GM21717 (cell line): Measurements from ENCODE around the gene PER2.
A peak's percentile ranks its signal among the peaks of the same experiment; 100 is the strongest.

ENCODE experiments used
- ATAC-seq: cut with Tn5 transposase; IDR thresholded peaks from one replicate; pipeline ENCODE4 v1.9.1; 2021; ENCODE audit warnings: mild to moderate bottlenecking, moderate library complexity; ENCODE audit not compliant: unreplicated experiment

PER2 gene

GRCh38 chr2:238251331-238251730, 37.1 kb downstream of the PER2 start:
- no peak for ATAC-seq

GRCh38 chr2:238250896-238251295, 37.5 kb downstream of the PER2 start:
- ATAC-seq: no peak

- ATAC-seq: no peak
Observed at GRCh38 chr2:238247841-238248453, 40.5 kb downstream of the PER2 start.

- no peak for ATAC-seq
Observed at GRCh38 chr2:238247002-238247822, 41.2 kb downstream of the PER2 start.

- ATAC-seq: no peak
Observed at GRCh38 chr2:238244151-238244550, 44.3 kb downstream of the PER2 start.

- no peak for ATAC-seq
Observed at GRCh38 chr2:238243496-238244076, 44.8 kb downstream of the PER2 start.

- no peak for ATAC-seq
Observed at GRCh38 chr2:238242731-238243495, 45.5 kb downstream of the PER2 start.

- ATAC-seq: no peak
Observed at GRCh38 chr2:238241970-238242369, 46.4 kb downstream of the PER2 start.

- no peak for ATAC-seq
Observed at GRCh38 chr2:238240757-238241711, 47.4 kb downstream of the PER2 start.

GRCh38 chr2:238239863-238240756, 48.3 kb downstream of the PER2 start, which contains the start of gene HES6:
Gene HES6, minus strand, starts transcription at chr2:238240038. Its CDS starts 133 bp downstream, at chr2:238239905.
- ATAC-seq: peak; percentile 85

- peak; percentile 23 for ATAC-seq
Observed at GRCh38 chr2:238239543-238239862, 48.9 kb downstream of the PER2 start.

- ATAC-seq: no peak
Observed at GRCh38 chr2:238238766-238239542, 49.5 kb downstream of the PER2 start.

- no peak for ATAC-seq
Observed at GRCh38 chr2:238238311-238238765, 50.1 kb downstream of the PER2 start.

- ATAC-seq: no peak
Observed at GRCh38 chr2:238237431-238238135, 50.8 kb downstream of the PER2 start.

GRCh38 chr2:238236571-238236970, 51.8 kb downstream of the PER2 start:
- ATAC-seq: no peak

GRCh38 chr2:238235856-238236255, 52.6 kb downstream of the PER2 start:
- ATAC-seq: no peak

GRCh38 chr2:238235331-238235732, 53.1 kb downstream of the PER2 start:
- ATAC-seq: no peak

- no peak for ATAC-seq
Observed at GRCh38 chr2:238233625-238234024, 54.8 kb downstream of the PER2 start.
